Neural progenitor cell (in vitro differentiated cells): ENCODE measurements around the gene TMEM202. TPM values are rescaled to one million over a fixed set of nuclear protein-coding genes. Genes with fewer than 3 reads are reported as not detected.
"Not testable (repeated sequence)": the region's sequence is repeated elsewhere in the genome, so short reads cannot be mapped to it uniquely, and the experiment has no call there.

Source experiments
- DNase-seq: peaks from one replicate; pipeline ENCODE4 v3.0.0-alpha.2; 2016; ENCODE audit warnings: low spot score
- H2AFZ ChIP-seq: fragments of 200-600 bp; sonication (generic); replicated peaks from 2 replicates; pipeline ENCODE4 v1.6.1; 2016; ENCODE audit warnings: antibody characterized with exemption
- H3F3A ChIP-seq: fragments of 200-600 bp; sonication (generic); 2 replicates; pipeline ENCODE4 v1.6.1; 2016; ENCODE audit warnings: antibody characterized with exemption, low read depth
- H3K27ac ChIP-seq: fragments of 200-600 bp; sonication (generic); 2 replicates; pipeline ENCODE4 v1.5.1; 2016; ENCODE audit warnings: mild to moderate bottlenecking
- H3K27me3 ChIP-seq: fragments of 200-600 bp; sonication (generic); 2 replicates; pipeline ENCODE4 v1.6.1; 2016; ENCODE audit warnings: mild to moderate bottlenecking, moderate library complexity
- H3K36me3 ChIP-seq: fragments of 200-600 bp; sonication (generic); 2 replicates; pipeline ENCODE4 v1.5.1; 2016
- H3K4me1 ChIP-seq: fragments of 200-600 bp; sonication (generic); 2 replicates; pipeline ENCODE4 v1.6.1; 2016; ENCODE audit warnings: mixed run types
- H3K4me2 ChIP-seq: fragments of 200-600 bp; sonication (generic); 2 replicates; pipeline ENCODE4 v1.6.1; 2016
- H3K4me3 ChIP-seq: fragments of 200-600 bp; sonication (generic); 2 replicates; pipeline ENCODE4 v1.5.1; 2016
- H3K79me2 ChIP-seq: fragments of 200-600 bp; sonication (generic); 2 replicates; pipeline ENCODE4 v1.6.1; 2016; ENCODE audit warnings: low read depth
- H3K9ac ChIP-seq: fragments of 200-600 bp; sonication (generic); 2 replicates; pipeline ENCODE4 v1.6.1; 2016
- H3K9me3 ChIP-seq: fragments of 200-600 bp; sonication (generic); 2 replicates; pipeline ENCODE4 v1.5.1; 2016; ENCODE audit warnings: low read depth
- H4K20me1 ChIP-seq: fragments of 200-600 bp; sonication (generic); 2 replicates; pipeline ENCODE4 v1.6.1; 2016; ENCODE audit warnings: low read depth
- H3K27ac Mint-ChIP-seq: 3 replicates; pipeline ENCODE4 v1.8.0; 2021; ENCODE audit warnings: mixed read lengths
- H3K27me3 Mint-ChIP-seq: 2 replicates; pipeline ENCODE4 v1.8.0; 2022; ENCODE audit warnings: low read depth, mild to moderate bottlenecking, inconsistent platforms, moderate library complexity, mixed read lengths; ENCODE audit not compliant: insufficient read depth
- H3K36me3 Mint-ChIP-seq: 3 replicates; pipeline ENCODE4 v1.8.0; 2021; ENCODE audit warnings: mixed read lengths
- H3K4me1 Mint-ChIP-seq: 3 replicates; pipeline ENCODE4 v1.8.0; 2021; ENCODE audit warnings: mixed read lengths
- H3K4me3 Mint-ChIP-seq: 3 replicates; pipeline ENCODE4 v1.8.0; 2021; ENCODE audit warnings: mild to moderate bottlenecking, moderate library complexity, mixed read lengths
- H3K9me3 Mint-ChIP-seq: 3 replicates; pipeline ENCODE4 v1.8.0; 2020; ENCODE audit warnings: mixed read lengths
- CTCF ChIP-seq: fragments of 200-600 bp; sonication (generic); IDR thresholded peaks from 2 replicates; pipeline ENCODE4 v1.5.1; 2017; ENCODE audit warnings: antibody characterized with exemption, mild to moderate bottlenecking
- EZH2 ChIP-seq: fragments of 200-600 bp; sonication (generic); IDR thresholded peaks from 2 replicates; pipeline ENCODE4 v1.6.1; 2017; ENCODE audit warnings: antibody characterized with exemption, mild to moderate bottlenecking, moderate library complexity
- EZH2phosphoT487 ChIP-seq: fragments of 200-600 bp; sonication (generic); IDR thresholded peaks from 2 replicates; pipeline ENCODE4 v1.6.1; 2017; ENCODE audit warnings: antibody characterized with exemption
- total RNA-seq: library from RNA; depleted of rRNA; stranded (reverse); fragments of >200 nt; gene quantifications from 2 replicates; pipeline ENCODE4 v1.2.3, GENCODE V29; 2015; ENCODE audit warnings: low replicate concordance

The TMEM202 gene
- total RNA-seq, 1 donor from 2014 or later: not detected

GRCh38 chr15:72372361-72372760, 25.7 kb upstream of the TMEM202 start:
- Histone ChIP-seq H3K4me2 (no peak overlapping the region), H3F3A (no peaks in the 10 kb centered on the region), H3K36me3 (no peaks in the 10 kb centered on the region), H3K9ac (no peak overlapping the region), H3K27ac (no peak overlapping the region), H2AFZ (no peak overlapping the region), H3K4me3 (no peak overlapping the region), H3K9me3 (no peaks in the 10 kb centered on the region), H3K27me3 (no peaks in the 10 kb centered on the region), H3K4me1 (peaks cover 6% of the 10 kb centered on the region), H4K20me1 (peaks cover 16% of the 10 kb centered on the region), H3K79me2 (peaks cover 64% of the 10 kb centered on the region)
- TF ChIP-seq EZH2: no peak
- no peak for TF ChIP-seq EZH2phosphoT487
- no peak for TF ChIP-seq CTCF
- peaks cover 17% of the 10 kb centered on the region for H3K27me3 Mint-ChIP-seq
- H3K4me3 Mint-ChIP-seq: no peak overlapping the region
- peaks cover 23% of the 10 kb centered on the region for H3K4me1 Mint-ChIP-seq
- H3K27ac Mint-ChIP-seq: no peak overlapping the region
- H3K36me3 Mint-ChIP-seq: peaks cover 2% of the 10 kb centered on the region
- no peaks in the 10 kb centered on the region for H3K9me3 Mint-ChIP-seq
- DNase-seq: no peak

DNA sequence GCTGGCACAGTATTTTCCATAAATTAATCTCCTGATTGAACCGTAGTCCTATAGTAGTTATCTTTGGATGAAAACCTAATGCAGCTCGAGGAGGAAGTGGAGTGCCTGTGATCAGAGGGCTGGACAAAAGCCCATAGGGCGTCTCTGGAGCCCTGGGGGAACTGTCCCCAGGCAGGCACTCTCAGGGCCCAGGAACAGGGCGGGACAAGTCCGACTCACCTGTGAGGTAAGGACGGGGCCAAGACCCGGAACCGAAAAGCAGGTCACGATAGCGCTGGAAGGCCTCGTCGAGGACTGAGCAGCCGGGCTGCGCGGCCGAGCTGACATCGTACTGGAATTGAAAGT, 22.6 kb upstream of the TMEM202 start:
- Histone ChIP-seq H3K79me2 (peaks cover 48% of the 10 kb centered on the region), H3F3A (no peaks in the 10 kb centered on the region), H3K27me3 (no peaks in the 10 kb centered on the region), H3K27ac (no peak overlapping the region), H3K4me3 (peak overlapping the region; percentile 98), H4K20me1 (peaks cover 7% of the 10 kb centered on the region), H3K4me1 (peaks cover 6% of the 10 kb centered on the region), H3K9me3 (no peaks in the 10 kb centered on the region), H2AFZ (peak overlapping the region; percentile 97), H3K9ac (peak overlapping the region; percentile 99), H3K4me2 (peak overlapping the region; percentile 81), H3K36me3 (no peaks in the 10 kb centered on the region)
- H3K27me3 Mint-ChIP-seq: peaks cover 20% of the 10 kb centered on the region
- peak overlapping the region; percentile 40 for H3K27ac Mint-ChIP-seq
- TF ChIP-seq EZH2: no peak
- no peak for TF ChIP-seq EZH2phosphoT487
- peaks cover 23% of the 10 kb centered on the region for H3K4me1 Mint-ChIP-seq
- peak overlapping the region; percentile 93 for H3K4me3 Mint-ChIP-seq
- H3K9me3 Mint-ChIP-seq: no peaks in the 10 kb centered on the region
- peaks cover 2% of the 10 kb centered on the region for H3K36me3 Mint-ChIP-seq
- no peak for DNase-seq

GRCh38 chr15:72375846-72376581, 22.1 kb upstream of the TMEM202 start, which contains the start of gene HEXA:
Gene HEXA (minus strand): TSS chr15:72376014. CDS start chr15:72375972, 42 bp downstream.
- Mint-ChIP-seq H3K27me3 (peaks cover 20% of the 10 kb centered on the region), H3K4me3 (peak within 1 kb of the TSS; percentile 93), H3K36me3 (no peaks in the 10 kb centered on the region), H3K4me1 (peaks cover 23% of the 10 kb centered on the region), H3K9me3 (no peaks in the 10 kb centered on the region), H3K27ac (peak within 1 kb of the TSS; percentile 40)
- Histone ChIP-seq H3K36me3 (no peaks in the 10 kb centered on the region), H3F3A (no peaks in the 10 kb centered on the region), H3K27ac (no peak within 1 kb of the TSS), H3K4me1 (peaks cover 6% of the 10 kb centered on the region), H2AFZ (peak within 1 kb of the TSS; percentile 97), H3K9ac (peak within 1 kb of the TSS; percentile 99), H3K4me2 (peak within 1 kb of the TSS; percentile 81), H3K9me3 (no peaks in the 10 kb centered on the region), H4K20me1 (peaks cover 7% of the 10 kb centered on the region), H3K79me2 (peaks cover 48% of the 10 kb centered on the region), H3K4me3 (peak within 1 kb of the TSS; percentile 98), H3K27me3 (no peaks in the 10 kb centered on the region)
- peak; percentile 99 for DNase-seq
- peak; percentile 44 for TF ChIP-seq EZH2
- TF ChIP-seq CTCF: no peak
- no peak for TF ChIP-seq EZH2phosphoT487

GRCh38 chr15:72377331-72377730, 20.8 kb upstream of the TMEM202 start:
- H3K9ac ChIP-seq: no peak overlapping the region
- Mint-ChIP-seq H3K9me3 (no peaks in the 10 kb centered on the region), H3K27me3 (peaks cover 20% of the 10 kb centered on the region), H3K4me3 (no peak overlapping the region), H3K4me1 (peaks cover 23% of the 10 kb centered on the region), H3K36me3 (no peaks in the 10 kb centered on the region), H3K27ac (no peak overlapping the region)
- DNase-seq: no peak
- peaks cover 5% of the 10 kb centered on the region for H3K27me3 ChIP-seq
- no peak for TF ChIP-seq EZH2phosphoT487
- TF ChIP-seq EZH2: no peak
- no peak for TF ChIP-seq CTCF
- no peak overlapping the region for H2AFZ ChIP-seq
- H4K20me1 ChIP-seq: no peaks in the 10 kb centered on the region
- H3K27ac ChIP-seq: no peak overlapping the region
- peaks cover 40% of the 10 kb centered on the region for H3K79me2 ChIP-seq
- no peaks in the 10 kb centered on the region for H3K36me3 ChIP-seq
- peaks cover 6% of the 10 kb centered on the region for H3K4me1 ChIP-seq
- H3K4me2 ChIP-seq: no peak overlapping the region
- no peaks in the 10 kb centered on the region for H3F3A ChIP-seq
- no peak overlapping the region for H3K4me3 ChIP-seq
- no peaks in the 10 kb centered on the region for H3K9me3 ChIP-seq

DNA sequence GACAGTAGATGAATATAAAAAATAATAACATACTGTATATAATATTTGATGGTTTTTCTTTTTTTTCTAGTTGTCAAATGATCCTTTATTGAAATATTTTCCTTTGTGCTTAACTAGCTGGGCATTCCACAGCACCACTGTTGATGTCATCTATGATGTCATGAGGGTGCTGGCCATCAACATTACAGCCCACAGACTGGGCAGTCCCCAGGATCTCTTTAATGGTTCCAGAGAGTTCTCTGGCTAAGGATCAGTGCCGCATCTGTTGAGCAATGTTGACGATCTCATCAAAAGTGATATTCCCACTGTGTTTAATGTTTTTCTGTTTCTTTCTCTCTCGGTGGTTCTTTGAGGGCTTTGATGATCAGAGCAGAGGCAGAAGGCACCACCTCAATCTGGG, 19.0 kb upstream of the TMEM202 start:
- not testable (repeated sequence) for H2AFZ ChIP-seq, H3K9ac ChIP-seq, H3K36me3 Mint-ChIP-seq, DNase-seq, H3K36me3 ChIP-seq, H3K27ac ChIP-seq, H3K4me3 ChIP-seq, H3F3A ChIP-seq, H3K27ac Mint-ChIP-seq, H3K4me3 Mint-ChIP-seq, H3K4me1 ChIP-seq, H3K9me3 ChIP-seq, H3K4me2 ChIP-seq, H4K20me1 ChIP-seq, H3K9me3 Mint-ChIP-seq
- Histone ChIP-seq H3K79me2 (peaks cover 23% of the 10 kb centered on the region), H3K27me3 (peaks cover 22% of the 10 kb centered on the region)
- peaks cover 26% of the 10 kb centered on the region for H3K27me3 Mint-ChIP-seq
- peaks cover 20% of the 10 kb centered on the region for H3K4me1 Mint-ChIP-seq
